Middle frontal gyrus (tissue), 1 donor: ENCODE data around the gene RSRC1.
"Not testable (repeated sequence)": the region's sequence is repeated elsewhere in the genome, so short reads cannot be mapped to it uniquely, and the experiment has no call there.

ENCODE experiments used
- DNase-seq: peaks from one replicate; pipeline ENCODE4 v3.0.0-alpha.2; 2015; ENCODE audit warnings: low spot score; ENCODE audit errors: extremely low spot score

Gene RSRC1

DNA sequence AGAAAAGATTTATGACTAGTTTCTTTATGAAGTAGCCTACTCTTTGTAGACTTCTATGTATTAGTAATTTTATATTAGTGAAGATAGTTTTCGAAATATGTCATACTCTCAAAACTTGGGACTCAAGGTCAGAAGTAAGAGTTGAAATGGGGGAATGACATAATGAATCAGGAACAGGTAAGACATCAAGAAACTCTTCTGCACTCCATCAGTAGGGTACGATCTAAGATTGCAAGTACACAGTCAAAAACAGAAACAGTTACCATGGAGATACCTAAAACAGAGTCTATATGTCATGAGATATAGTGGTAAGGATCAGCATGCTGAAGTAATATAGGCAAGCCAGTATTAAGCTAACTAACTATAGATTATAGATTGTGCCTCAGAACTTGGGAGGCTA is 274.1 kb downstream of the RSRC1 start:
- DNase-seq: no peak

DNA sequence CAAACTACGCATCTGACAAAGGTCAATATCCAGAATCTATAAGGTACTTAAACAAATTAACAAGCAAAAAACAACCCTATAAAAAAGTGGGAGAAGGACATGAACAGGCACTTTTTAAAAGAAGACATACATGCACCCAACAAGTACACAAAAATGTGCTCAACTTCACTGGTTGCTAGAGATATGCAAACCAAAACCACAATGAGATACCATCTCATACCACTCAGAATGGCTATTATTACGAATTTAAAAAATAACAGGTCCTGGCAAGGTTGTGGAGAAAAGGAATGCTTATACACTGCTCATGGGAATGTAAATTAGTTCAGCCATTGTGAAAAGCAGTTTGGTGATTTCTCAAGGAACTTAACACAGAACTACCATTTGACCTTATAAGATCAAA is 285.5 kb downstream of the RSRC1 start:
- DNase-seq: no peak

DNA sequence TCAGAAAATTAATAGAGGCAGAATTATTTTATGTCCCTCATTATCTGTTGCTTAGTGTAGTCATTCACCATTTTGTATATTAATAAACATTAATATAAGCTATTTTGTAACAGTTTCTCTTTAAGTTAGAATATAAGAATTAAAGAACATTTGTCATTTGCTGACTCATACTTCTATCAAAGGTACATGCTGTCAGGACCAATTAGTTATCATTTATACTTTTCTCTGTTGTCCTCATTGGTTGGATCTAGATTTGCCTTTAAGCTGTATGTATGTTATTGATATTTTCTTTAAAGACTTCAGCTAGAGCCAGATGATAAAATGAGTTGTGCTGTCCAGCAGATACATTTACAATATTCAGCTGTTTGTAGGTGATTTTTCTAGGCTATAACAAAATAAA is 292.7 kb downstream of the RSRC1 start:
- no peak for DNase-seq

DNA sequence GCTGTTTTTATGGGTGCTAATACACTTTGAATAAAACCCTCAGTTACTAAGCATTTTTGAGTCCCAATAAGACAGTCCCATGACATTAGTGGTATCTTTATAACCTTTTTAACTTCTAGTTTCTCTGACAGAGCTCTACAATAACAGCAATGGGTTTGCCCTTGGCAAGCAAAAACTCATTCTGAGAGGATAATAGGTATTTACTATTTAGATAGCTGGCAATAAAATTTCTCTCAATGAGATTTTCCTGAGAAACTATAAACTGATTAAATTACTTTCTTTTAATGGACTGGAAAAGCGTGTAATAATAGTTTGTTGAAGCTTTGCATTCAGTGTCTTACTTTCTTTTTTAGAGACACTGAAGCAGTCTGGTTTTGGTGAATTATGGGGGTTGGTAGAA is 293.1 kb downstream of the RSRC1 start:
- no peak for DNase-seq

DNA sequence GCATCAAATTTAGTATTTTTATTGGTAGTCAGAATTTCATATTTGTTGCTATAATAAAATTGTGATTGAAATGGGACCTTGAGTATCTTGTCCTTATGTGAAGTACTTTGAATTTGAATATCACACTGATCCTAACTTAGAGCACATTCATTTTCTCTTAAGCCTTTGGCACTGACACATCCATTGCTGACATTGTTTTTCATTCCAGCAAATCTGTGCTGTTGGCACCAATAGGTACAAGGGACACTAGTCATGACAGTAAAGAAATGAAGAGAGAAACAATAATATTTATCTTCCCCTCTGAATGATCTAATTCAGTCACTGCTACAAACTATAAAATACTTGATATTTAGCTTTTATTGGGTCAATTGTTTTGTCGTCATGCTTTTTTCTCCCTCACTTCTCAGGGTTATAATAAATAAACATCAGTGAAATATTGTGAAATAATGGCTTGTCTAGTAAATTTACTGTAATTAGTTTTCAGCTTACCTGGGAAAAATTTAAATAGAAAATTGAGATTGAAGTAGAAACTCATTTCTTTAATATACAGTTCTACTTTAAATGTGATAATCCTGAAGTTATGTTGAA is 294.3 kb downstream of the RSRC1 start:
- DNase-seq: no peak

DNA sequence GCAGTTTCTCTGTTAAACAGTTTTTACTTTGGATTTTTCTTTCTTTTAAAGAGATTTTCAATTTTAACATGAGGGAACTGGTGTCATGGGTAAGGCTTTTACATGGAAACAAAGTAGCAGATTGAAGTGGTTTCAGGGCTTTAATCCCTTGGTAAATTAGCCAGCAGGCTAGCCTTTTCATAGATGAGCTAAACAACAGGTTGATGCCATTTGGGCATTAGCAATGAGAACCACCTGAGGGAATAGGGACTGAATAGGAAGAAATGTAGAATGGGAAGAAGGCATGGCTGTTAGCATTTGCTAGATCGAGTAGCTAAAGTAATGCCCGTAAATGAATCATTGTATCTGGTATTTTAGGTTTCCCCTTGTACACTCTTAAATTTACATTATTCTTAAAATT is 295.6 kb downstream of the RSRC1 start:
- DNase-seq: no peak

DNA sequence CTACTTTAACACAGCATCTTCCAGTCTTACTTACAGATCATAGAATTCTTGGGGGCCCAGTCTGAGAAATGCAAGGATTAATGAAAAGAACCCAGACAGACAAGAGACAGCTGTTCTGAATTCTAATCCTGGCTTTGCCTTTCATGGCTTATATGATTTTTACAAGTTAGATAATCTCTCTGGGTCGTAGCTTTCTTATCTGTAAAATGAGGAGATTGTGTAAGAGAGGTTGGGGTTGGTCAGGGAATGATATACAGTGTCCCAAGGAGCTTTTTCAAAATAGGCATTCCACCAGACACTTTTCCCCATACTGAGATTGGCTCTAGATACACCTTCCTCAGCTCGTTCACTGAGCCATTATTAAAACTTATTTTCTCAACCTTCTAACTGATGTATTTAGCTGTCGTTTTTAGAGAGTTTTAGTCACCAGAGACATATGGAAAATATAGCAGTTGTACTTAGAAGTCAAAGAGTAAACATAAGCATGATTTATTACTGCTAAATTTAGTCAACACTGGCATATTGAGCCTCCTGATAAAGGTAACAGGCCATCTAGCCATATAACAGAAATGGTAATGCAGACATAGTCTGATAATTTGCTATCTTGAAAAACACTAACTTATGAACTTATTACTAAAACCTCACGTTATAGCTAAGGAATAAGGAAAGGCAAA is 298.1 kb downstream of the RSRC1 start:
- DNase-seq: no peak

DNA sequence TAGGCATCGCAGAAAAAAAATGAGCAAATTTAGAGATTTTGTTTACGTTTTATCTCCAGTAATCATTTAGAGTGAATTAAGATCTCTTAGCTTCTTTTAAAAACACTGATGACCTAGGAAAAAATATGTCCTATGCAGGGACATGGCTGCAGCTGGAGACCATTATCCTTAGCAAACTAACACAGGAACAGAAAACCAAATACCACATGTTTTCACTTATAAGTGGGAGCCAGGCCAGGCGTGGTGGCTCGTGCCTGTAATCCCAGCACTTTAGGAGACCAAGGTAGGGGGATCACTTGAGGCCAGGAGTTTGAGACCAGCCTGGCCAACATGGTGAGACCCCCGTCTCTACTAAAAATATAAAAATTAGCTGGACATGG is 298.6 kb downstream of the RSRC1 start:
- not testable (repeated sequence) for DNase-seq

DNA sequence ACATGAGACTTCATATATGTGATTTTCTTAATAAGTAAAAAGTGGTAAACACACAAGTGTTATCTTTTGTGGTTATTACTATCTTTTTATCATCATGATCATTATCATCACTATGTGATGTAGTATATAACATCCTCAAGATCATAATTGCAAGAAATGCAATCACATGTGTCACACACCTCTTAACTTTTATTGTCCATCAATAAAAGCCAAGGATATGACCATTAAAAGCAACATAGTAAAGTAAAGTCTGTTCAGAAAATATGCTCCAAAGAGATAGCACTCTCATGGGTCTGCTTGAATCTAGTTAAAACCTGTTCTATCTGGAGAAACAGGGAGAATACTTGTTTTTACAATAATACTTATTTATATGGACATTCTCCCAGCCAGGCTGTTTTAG is 308.1 kb downstream of the RSRC1 start:
- no peak for DNase-seq

DNA sequence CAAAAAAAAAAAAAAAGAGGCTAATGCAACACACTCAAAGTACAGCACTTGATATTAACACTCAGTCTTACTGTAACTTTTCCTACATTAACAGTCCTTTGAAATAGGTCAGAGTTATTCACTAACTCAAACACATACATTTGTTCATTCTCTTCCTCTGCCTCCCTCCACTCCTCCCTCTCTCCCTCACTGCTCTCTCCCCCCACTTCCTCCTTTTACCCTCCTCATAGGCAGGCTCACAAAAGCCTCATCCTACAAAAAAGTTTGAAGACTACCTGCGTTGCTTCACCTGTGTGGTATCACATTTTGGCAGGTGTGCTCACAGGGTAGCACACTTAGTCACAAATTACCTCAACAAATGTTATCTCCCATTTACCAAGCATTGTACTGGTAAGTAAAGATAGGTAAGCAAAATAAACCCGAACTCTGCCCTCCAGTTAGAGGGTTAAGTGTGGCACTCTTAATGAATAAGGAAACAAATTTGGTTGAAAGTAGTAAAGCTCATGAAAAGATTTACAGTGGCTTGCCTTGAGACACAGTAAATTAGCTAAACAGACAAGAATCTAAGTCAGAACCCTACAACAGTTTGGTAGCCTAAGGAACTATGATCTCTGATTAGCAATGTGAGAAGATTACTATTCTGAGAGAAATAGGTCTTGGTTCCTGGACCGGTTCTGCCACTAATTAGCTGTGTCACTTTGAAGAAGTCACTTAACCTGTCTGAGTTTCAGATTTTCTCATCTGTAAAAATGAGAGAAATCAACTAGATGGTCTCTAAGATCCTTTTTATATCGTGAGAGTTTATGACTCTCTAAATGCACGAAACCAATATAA is 310.1 kb downstream of the RSRC1 start:
- no peak for DNase-seq

DNA sequence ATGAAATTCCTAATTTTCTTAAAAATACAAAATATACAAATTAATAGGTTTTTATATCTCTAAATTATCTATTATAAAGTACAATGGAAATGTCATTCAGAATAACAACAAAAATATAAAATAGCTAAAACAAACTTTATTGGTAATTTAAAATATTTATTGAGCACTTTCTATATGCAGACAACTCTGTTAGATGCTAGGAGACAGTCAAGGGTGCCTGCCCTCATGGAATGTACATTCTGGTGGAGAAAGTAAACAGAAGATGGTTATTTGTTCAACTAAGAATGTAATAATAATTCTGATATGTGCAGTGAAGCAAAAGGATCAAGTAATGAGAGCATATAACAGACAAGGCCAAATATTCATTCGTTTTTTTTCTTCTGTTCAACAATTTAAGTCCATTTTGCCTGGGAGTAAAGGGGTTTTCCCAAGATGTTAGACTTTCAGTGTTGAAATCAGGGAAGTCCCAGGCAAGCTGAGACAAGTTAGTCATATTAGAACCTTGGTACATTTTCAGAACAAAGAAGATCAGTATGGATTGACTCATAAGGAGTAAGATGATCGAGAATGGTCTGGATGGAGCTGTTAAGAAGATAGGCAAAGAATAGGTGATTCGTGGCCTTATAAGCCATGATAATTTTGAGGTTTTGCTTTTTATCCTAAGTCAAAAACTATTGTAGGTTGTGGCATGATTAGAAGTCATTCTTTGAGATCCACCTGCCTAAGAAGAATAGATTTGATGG is 310.9 kb downstream of the RSRC1 start:
- DNase-seq: no peak

DNA sequence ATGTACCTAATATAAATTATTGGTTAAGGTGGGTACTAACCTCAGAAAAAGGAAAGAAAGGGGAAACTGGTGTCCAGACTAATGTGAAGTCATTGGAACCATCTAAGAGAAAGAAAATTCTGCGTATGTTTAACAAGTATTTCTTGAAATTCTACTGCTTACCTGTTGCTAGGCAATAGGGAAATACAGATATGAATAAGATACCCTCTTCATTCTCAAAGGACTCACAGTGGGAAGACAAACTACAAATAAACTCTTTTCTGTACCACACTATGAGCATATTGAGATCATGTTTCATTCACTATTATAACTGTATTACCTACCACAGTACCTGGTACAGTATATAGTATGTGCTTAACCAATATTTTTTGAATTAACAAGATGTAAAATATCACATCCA is 320.6 kb downstream of the RSRC1 start:
- DNase-seq: no peak

DNA sequence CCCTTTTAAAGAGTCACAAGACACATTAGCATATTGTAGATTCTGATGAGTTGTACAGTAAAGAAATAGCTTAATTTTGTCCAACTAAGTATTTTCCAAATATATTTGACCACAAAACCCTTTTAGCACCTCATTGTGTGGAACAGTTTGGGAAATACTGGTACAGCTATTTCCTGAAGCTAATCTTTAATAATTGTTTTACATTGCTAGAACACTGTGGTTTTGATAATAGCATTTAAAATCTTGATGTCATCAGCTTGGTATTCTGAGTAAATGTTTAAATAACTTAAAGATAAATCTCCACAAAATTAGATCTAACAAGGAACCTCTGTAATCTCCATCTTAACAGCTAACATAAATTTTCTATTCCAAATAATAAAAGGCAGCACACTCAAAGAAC is 321.1 kb downstream of the RSRC1 start:
- no peak for DNase-seq

DNA sequence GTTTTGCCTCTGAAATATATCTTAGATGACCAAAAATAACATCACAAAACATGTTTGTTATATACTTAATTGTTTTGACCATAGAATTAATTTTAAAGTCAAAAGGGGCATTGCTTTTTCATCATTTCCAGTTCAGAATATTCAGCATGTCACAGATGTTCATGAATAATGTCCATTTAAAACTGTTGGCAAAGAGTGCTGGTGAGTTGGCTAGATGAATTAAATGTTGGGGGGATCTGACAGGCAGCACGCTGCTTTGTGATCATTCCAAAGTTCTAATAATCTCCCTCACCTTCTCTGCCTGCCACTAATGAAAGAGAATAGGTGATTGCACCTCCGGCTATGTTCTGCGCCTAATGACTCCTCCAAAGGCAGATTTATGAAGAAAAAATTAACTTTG is 321.9 kb downstream of the RSRC1 start:
- no peak for DNase-seq

DNA sequence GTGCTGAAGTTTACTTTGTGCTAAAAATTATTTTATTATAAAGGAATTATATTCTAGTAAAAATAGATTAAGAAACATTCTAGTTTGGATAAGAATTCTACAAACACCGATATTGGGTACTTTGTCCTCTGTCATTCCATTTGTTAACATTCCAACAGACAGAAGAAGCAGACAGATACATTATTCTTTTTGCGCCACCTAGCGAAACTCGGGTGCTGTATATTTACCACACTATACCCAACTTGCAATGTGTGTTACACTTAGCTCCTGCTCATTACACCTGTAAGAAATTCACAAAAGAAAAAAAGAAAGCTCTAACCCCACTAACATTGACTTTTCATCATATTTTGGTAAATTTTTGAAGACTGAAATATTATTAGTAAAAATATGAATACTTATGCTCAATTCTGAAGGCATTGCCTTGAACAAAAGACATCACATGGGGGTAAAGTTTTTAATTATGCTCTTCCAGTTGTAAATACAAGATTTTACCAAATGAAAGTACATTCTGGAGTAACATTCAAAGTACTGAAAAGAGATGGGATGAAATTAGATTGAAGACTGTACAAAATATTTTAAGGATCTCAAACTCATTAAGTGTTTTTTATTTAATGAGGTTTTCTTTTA is 324.6 kb downstream of the RSRC1 start:
- peak; percentile 54 for DNase-seq

DNA sequence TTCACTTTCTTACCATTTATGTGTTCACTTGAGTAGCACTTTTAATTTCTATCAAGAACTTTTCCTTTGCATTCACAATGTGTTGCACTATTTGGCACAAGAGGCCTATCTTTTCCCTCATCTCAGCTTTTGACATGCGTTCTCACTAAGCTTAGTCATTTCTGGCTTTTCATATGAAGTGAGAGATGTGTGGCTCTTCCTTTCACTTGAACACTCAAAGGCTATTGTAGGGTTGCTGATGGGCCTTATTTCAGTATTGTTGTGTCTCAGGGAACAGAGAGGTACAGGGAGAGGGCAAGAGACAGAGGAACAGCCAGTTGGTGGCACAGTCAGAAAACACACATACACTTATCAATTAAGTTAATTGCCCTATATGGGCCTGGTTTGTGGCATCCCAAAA is 333.7 kb downstream of the RSRC1 start:
- no peak for DNase-seq

DNA sequence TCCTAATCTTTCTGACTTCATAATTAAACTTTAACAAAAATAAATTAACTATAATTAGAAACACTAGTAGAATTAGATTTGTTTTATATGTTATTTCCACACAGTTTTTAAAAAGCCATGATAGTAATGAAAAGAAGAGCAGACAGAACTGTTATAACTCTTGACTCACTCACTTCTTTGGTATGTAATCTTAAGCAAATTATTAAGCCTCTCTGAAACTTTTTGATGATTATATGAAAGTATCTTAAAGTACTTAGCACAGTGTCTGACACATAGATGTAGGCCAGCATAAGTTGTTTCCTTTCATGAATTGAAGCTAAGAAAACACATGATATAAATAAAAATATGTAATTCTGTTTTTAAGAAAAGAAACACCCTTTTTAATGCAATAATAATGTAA is 337.5 kb downstream of the RSRC1 start:
- no peak for DNase-seq

DNA sequence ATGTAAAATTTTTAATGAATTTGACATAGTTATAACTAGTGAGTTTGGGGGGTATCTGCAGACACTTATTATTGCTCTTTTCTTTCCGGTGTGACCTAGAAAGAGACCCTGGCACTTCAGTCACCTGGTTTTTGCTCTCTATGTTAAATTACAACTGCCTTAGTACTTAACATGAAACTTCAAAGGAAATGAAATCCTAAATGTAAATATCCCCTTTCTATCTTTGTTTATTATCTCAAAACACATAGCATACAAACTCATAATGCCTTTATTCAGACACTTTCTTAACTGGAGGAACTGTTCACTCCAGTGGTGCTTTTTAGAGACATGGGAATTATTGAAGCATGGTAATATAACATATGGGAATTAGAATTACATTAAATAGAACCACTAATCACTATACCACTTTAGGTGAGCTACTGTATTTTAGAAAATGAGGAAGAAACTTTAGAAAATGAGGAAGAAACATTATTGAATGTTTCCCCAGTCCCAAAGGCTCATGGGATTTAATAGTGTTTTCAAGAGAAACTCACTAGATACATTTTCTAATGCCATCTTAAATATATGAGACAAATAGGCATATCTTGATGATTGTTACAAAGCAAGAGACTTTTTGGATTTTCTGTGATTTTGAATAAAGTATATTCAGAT is 341.6 kb downstream of the RSRC1 start:
- DNase-seq: no peak

DNA sequence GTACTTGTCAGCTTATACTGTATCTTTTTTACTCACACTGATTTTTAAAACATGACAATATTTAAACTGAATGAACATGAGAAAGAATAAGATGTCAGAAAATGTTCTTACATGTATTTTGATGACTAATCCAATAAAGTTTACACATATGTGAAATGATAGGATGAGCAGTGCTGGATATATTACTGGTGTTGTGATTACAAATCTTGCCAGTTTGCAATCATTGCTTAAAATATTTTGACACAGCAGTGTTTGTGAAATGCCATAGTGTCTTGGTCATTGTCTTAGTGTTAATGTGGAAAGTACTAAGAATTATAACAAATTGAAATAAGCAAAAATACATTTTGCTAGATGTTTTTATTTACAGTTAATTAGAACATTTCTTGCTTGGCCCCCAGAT is 342.4 kb downstream of the RSRC1 start:
- DNase-seq: no peak

DNA sequence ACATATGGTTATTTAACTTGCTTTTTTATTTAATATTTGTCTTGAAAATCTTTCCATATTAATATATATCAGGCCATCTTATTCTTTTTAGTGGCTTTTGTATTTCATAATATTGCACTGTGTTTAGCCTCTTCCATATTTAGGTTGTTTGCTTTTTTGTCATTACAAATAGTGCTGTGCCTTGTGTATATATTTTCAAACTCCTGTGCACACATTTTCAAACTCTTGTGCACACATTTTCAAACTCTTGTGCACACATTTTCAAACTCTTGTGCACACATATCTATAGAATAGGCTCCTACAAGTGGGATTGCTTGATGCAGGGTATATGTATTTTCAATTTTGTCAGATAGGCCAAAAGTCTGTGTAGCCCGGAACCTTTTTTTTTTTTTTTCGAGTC is 343.1 kb downstream of the RSRC1 start:
- DNase-seq: no peak

DNA sequence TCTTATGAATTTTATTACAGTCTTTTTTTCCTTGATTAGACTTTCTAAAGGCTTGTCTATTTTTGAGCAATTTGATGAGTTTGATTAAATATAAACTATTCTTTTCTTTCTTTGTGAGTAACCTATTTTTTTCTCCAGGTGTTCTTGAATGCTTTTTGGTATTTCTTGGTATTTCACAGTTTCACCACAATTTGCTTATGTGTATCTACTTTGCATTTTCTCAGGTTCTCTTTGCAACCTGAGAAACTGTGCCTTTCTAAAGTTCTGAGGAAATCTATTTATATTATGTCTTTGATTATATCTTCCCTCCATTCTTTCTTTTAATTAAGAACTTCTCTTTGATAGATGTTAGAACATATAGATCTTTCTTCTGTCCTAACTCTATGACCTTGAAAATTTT is 344.0 kb downstream of the RSRC1 start:
- DNase-seq: no peak
